Liver (tissue), 3 donors: ENCODE measurements around the gene ADORA2A.

Source experiments
- ATF3 ChIP-seq: IDR thresholded peaks from 2 replicates; pipeline ENCODE4 v1.6.1; 2016; ENCODE audit warnings: antibody characterized with exemption
- CTCF ChIP-seq: fragments of 150-350 bp; IDR thresholded peaks from 2 replicates; pipeline ENCODE4 v1.5.1; 2017; ENCODE audit warnings: improper control_type of control experiment, low read depth, low read length; ENCODE audit not compliant: missing input control
- EGR1 ChIP-seq, 2 donors: IDR thresholded peaks; 2 replicates each; pipeline ENCODE4 v1.6.1; 2016 to 2018; ENCODE audit warnings: antibody characterized with exemption in 2 of 2, low read depth in 2 of 2
- HNF4G ChIP-seq: IDR thresholded peaks from 2 replicates; pipeline ENCODE4 v1.6.1; 2016; ENCODE audit warnings: antibody characterized with exemption
- JUND ChIP-seq, 2 donors: IDR thresholded peaks; 2 replicates each; pipeline ENCODE4 v1.6.1; 2016; ENCODE audit warnings: antibody characterized with exemption in 2 of 2
- RAD21 ChIP-seq, 2 donors: IDR thresholded peaks; 2 replicates each; pipeline ENCODE4 v1.6.1; 2016; ENCODE audit warnings: antibody characterized with exemption in 2 of 2, mild to moderate bottlenecking in 2 of 2
- REST ChIP-seq: IDR thresholded peaks from 2 replicates; pipeline ENCODE4 v1.6.1; 2016; ENCODE audit warnings: antibody characterized with exemption, mild to moderate bottlenecking
- YY1 ChIP-seq: IDR thresholded peaks from 2 replicates; pipeline ENCODE4 v1.6.1; 2016; ENCODE audit warnings: antibody characterized with exemption, mild to moderate bottlenecking
- ZBTB33 ChIP-seq: IDR thresholded peaks from 2 replicates; pipeline ENCODE4 v1.6.1; 2016; ENCODE audit warnings: antibody characterized with exemption
- donor health status: healthy.
- donor health status: healthy.

- TF ChIP-seq JUND (IDR thresholded peaks at IDR 0.05) (no peak), CTCF (no peak), RAD21 (IDR thresholded peaks at IDR 0.05) (no peak), ZBTB33 (no peak), REST (no peak), HNF4G (no peak), YY1 (no peak), ATF3 (no peak), EGR1 (IDR thresholded peaks at IDR 0.05; ENCODE audit: low read depth in 2 of 2) (no peak)
These were observed 35.8 kb downstream of the ADORA2A start for GRCh38 chr22:24463071-24463760.
